ENCODE data around the gene FOXP2.
"Not testable (repeated sequence)": the region's sequence is repeated elsewhere in the genome, so short reads cannot be mapped to it uniquely, and the experiment has no call there.

FOXP2 gene

DNA sequence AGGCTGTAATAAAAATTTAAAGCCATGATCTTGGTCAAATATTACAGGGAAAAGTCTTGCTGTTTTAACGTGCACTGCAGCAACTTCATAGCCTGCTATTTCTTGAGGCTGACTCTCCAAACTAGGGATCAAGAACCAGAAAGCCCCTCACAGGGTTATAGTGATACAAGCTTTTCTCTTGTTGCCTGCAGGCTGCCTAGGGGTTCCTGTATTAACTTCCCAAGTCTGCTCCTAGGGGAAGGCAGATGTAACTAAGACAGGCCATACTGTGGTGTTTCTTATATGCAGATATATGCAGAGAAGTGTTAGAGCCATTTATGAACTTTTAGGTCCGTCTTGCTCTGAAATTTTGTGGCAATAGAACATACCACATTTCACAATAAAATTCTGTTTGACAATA, 175.7 kb downstream of the FOXP2 start:
- no peak for DNase-seq (ENCODE audit: low read depth)

GRCh38 chr7:114598946-114599345, 184.3 kb downstream of the FOXP2 start:
- no peak for DNase-seq (ENCODE audit: low read depth)

GRCh38 chr7:114606100-114606499, 191.5 kb downstream of the FOXP2 start:
- no peak for DNase-seq (ENCODE audit: low read depth)

DNA sequence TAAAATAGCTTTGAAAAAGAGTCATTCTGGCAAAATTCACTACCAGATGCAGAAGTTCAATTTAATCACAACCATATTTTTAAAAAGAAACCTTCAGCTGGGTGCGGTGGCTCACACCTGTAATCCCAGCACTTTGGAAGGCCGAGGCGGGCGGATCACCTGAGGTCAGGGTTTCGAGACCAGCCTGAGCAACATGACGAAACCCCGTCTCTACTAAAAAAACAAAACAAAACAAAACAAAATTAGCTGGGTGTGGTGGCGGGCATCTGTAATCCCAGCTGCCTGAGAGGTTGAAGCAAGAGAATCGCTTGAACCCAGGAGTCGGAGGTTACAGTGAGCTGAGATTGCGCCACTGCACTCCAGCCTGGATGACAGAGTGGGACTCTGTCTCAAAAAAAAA, 194.2 kb downstream of the FOXP2 start:
- DNase-seq (ENCODE audit: low read depth) = not testable (repeated sequence)

DNA sequence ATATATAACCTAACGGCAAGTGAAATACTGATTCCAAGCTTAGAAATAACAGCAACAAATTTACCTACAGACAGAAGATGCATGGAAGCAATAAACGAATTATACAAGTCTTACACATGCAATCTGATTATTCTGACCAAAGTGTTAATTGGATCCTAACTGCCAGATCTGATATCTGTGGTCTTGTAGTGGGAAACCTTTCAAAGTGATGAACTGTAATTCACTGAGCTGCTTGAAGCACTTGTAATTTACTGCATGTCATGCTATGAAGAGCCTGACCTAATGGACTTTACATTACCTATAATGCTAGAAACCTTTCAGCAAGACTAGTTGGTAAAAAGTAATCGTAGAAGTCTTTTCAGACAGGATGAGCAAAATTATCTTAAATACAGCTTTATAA, 205.6 kb downstream of the FOXP2 start:
- no peak for DNase-seq (ENCODE audit: low read depth)

- no peak for DNase-seq (ENCODE audit: low read depth)
Observed at GRCh38 chr7:114622221-114622620, 207.6 kb downstream of the FOXP2 start.

DNA sequence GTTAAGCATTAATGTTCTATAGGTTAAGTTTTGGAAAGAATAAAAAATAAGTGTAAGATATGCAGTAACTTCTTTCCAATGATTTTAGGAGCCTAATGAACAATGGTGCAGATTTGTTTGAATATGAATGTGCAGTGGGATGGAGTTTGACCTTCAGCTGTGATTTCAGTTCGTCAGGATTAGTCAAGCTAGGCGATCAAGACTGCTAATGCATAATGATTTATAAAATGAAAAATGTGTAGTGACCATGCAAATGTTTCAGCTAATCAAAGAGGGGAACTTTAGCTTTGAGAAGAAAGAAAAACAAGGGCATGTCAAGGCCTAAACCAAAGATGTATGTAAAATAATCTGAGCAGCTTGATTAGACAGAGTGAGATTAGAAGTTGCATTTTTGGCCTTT, 208.5 kb downstream of the FOXP2 start:
- DNase-seq (ENCODE audit: low read depth) = no peak

- DNase-seq (ENCODE audit: low read depth) = no peak
Observed at GRCh38 chr7:114627231-114627630, 212.6 kb downstream of the FOXP2 start.

GRCh38 chr7:114628362-114628761, 213.7 kb downstream of the FOXP2 start:
- no peak for DNase-seq (ENCODE audit: low read depth)

DNA sequence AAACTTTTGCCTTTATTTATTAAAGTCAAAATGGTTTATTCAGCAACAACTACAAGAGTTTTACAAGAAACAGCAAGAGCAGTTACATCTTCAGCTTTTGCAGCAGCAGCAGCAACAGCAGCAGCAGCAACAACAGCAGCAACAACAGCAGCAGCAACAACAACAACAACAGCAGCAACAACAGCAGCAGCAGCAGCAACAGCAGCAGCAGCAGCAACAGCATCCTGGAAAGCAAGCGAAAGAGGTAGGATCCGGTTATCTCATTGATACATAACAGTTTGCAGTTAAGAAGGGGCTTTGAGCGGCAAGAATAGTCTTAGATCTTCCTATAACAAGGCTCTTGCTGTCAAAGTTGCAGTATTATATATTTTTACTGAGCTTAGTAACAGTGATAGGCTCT, 215.1 kb downstream of the FOXP2 start:
- no peak for DNase-seq (ENCODE audit: low read depth)

DNA sequence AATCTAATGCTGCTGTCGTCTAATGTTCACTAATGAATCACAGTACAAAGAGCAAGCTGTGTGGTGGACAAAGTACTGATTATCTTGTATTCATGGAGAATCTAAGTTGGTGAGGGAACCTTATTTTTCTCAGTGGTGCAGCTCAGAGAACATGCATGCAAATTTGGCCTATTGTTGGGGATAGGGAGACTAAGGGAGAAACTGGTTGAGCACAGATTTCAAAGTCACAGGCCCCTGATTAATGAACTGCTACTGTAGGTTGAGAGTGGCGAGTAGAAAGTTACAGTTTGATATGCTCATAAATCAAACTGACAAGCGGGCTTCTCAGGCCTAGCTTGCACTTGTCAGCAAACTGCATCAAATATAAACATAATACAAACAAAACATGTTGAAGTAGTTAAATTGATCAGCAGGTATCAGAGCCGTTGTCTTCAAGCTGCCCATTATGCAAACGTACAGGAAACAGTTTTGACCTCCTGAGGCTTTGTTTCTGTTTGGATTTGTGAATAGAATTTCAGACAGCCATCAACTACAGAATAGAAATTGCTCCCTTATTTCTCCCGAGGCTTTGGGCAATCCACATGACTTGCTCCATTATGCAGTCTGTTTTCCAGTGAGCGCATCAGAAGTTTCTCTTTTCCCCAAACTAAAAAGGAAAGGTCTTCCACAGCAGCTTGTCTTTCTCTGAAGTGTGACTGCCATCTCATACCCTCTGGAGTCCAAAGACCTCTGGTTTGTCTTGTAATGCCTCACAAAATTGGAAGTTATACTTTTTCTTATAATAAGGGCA, 215.8 kb downstream of the FOXP2 start:
- DNase-seq (ENCODE audit: low read depth) = no peak

DNA sequence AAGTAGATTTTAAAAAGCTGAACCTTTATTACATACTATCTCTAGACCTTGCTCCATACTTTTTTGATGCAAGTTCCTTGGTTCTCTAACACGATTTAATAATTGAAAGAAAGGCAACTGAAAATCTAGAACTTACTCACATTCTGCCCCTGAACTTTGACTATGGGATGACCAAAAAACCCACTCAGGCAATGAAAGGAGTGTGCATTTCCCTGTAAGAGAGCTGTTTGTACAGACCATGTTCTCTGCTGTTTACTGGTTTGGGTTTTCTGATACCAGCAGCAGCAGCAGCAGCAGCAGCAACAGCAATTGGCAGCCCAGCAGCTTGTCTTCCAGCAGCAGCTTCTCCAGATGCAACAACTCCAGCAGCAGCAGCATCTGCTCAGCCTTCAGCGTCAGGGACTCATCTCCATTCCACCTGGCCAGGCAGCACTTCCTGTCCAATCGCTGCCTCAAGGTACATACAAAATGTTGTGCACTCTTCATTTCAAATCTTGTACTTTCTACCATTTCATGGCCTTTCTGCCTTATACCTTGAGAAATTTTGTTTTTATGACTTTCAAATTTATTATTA, 216.7 kb downstream of the FOXP2 start:
- no peak for DNase-seq (ENCODE audit: low read depth)

DNA sequence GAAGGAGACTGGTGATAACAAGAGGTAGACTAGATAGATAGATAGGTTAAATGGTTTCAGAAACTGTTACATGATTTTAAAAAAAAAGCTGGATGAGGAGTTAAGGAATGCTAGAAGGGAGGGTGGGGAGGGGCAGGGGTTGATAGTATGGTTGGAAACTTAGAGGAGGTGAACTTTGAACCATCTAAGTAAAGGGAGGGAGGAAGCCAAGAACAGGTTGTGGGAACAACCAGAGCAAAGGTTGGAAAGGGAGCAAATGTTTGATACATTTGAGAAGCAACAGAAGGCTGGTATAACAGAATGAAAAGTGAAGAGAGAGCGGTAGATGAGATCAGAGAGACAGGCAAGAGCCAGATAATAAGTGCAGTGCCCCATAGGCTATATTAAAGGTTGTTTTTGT, 224.8 kb downstream of the FOXP2 start:
- DNase-seq (ENCODE audit: low read depth) = no peak

- DNase-seq (ENCODE audit: low read depth) = no peak
Observed at GRCh38 chr7:114644455-114644854, 229.8 kb downstream of the FOXP2 start.

DNA sequence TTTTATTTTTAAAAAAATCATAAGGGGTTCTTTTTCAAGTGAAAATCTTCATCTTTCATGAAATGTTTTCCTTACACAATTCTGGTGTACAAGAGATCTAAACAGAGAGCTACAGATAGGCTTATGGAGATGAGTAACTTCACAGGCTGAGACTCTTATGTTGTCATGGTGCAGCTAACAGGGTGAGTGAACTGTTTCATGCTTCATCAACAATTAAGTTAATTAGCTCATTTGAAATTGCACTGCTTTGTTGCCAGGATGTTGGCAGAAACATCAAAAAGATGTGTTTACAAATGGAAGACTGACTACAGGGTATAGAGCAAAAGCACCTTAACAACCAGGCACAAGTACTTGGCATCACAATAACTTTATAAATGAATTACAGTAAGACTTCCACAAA, 230.8 kb downstream of the FOXP2 start:
- DNase-seq (ENCODE audit: low read depth) = no peak

DNA sequence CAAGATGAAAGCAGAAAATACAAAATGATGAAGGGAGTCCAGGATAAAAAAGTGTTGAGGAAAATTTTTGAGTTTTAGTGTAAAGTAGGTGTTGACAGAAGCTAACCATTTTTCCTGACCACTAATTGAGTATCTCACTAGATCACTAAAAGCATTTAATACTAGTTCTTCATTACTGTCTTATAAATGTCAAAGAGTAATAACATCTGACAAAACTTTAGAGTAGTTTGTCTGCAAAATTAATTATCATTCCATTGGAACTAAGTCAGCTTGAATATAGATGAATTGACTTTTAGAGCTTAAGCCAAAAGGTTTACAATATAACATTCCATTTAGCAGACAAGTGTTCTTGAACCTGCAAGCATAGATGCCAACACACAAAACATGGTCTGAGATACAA, 232.9 kb downstream of the FOXP2 start:
- no peak for DNase-seq (ENCODE audit: low read depth)

DNA sequence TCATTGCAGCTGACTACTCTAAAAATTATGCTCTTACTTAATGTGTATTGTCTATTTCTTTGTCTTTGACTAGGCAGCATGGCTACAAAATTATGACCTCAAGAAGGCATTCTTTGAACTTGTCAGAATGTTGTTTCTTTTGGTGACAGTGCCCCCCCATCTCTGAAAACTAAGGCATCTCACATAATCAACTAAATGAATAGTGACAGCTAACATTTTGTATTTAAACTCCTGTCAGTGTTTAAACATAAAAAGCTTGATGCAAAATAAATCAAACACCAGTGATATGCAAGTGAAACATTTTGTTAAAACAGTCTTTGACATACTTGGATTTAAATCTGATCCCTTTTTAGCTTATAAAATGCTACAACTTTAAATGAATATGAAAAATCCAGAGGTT, 233.5 kb downstream of the FOXP2 start:
- no peak for DNase-seq (ENCODE audit: low read depth)

- DNase-seq (ENCODE audit: low read depth) = no peak
Observed at GRCh38 chr7:114648680-114649079, 234.1 kb downstream of the FOXP2 start.

GRCh38 chr7:114649689-114650088, 235.1 kb downstream of the FOXP2 start:
- no peak for DNase-seq (ENCODE audit: low read depth)

- DNase-seq (ENCODE audit: low read depth) = no peak
Observed at GRCh38 chr7:114650491-114650890, 235.9 kb downstream of the FOXP2 start.

GRCh38 chr7:114652041-114652440, 237.4 kb downstream of the FOXP2 start:
- no peak for DNase-seq (ENCODE audit: low read depth)

- no peak for DNase-seq (ENCODE audit: low read depth)
Observed at GRCh38 chr7:114653364-114654088, 238.9 kb downstream of the FOXP2 start.

DNA sequence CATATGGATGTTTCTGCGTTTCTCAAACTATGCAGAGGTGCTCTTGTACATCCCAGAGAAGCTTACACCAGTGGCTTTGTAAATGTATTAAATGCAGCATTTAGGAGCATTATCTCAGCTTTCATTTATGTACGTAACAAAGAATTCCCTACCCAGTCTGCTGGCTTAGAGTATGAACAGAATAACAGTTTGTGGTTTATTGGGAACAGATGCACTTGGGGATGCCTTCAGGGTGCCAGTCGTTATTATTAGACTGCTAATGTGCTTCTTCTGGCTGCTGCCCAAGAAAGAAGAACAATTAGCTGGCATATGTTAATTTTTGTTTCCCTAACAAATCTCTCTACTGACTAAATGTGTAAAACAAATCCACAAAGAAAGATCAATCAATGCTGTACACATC, 241.9 kb downstream of the FOXP2 start:
- DNase-seq (ENCODE audit: low read depth) = no peak

Measured in activated T-cell treated with anti-CD3 and anti-CD28 coated beads for 24 hours (primary cell).